Measurements from ENCODE around the gene ZBTB44. TPM values are rescaled to one million over a fixed set of nuclear protein-coding genes. Genes with fewer than 3 reads are reported as not detected.

The ZBTB44 gene
- total RNA-seq, 1 experiment from 2014 or later, result 32.5 TPM

GRCh38 chr11:130328420-130328819, 13.7 kb upstream of the ZBTB44 start:
- no peak overlapping the region for H3K4me3 ChIP-seq (replicated peaks in 1 of 2; ENCODE audit: low read depth in 1 of 2, low read length in 2 of 2)
- no peak for ATAC-seq
- no peaks in the 10 kb centered on the region for H3K27me3 ChIP-seq (ENCODE audit: insufficient read depth, low read length)
- H3K9ac ChIP-seq (ENCODE audit: low read length), result no peak overlapping the region
- ChIA-PET RAD21 (ENCODE audit: low non-redundant PET in 1 of 2, low total read pairs in 2 of 2, uncharacterized antibody in 2 of 2, unreplicated experiment in 2 of 2) (no interaction called here), POLR2A (no interaction called here), CTCF (no interaction called here)
- H3K9me2 ChIP-seq (ENCODE audit: insufficient read depth), result no peaks in the 10 kb centered on the region
- H3K4me2 ChIP-seq (ENCODE audit: low read length), result no peak overlapping the region
- no TSS peak for BruUV-seq (replicated peaks)
- H3K4me1 ChIP-seq (ENCODE audit: control insufficient read depth in 1 of 2, insufficient read depth in 2 of 2, low read length in 2 of 2), result no peaks in the 10 kb centered on the region
- no peaks in the 10 kb centered on the region for H4K20me1 ChIP-seq (ENCODE audit: insufficient read depth)
- TF ChIP-seq CTCF (IDR thresholded peaks at IDR 0.05 in 2 of 3, conservative IDR thresholded peaks at IDR 0.05 in 1 of 3; ENCODE audit: borderline replicate concordance in 1 of 3, insufficient read depth in 1 of 3, low read depth in 2 of 3, low read length in 2 of 3), result no peak
- TF ChIP-seq SRF (IDR thresholded peaks at IDR 0.05; ENCODE audit: low read depth), result no peak
- no peak for TF ChIP-seq EZH2phosphoT487 (IDR thresholded peaks at IDR 0.05; ENCODE audit: borderline replicate concordance)
- no peak for TF ChIP-seq SP1 (IDR thresholded peaks at IDR 0.05; ENCODE audit: low read depth)
- TF ChIP-seq TCF7L2 (IDR thresholded peaks at IDR 0.05; ENCODE audit: borderline replicate concordance, extremely low read depth, insufficient read depth, insufficient read length), result no peak
- no peak for TF ChIP-seq YY1 (IDR thresholded peaks at IDR 0.05; ENCODE audit: extremely low read depth, insufficient replicate concordance, low read depth, low read length)
- no peak for TF ChIP-seq EZH2 (IDR thresholded peaks at IDR 0.05)
- no peak for TF ChIP-seq MAX (IDR thresholded peaks at IDR 0.05)
- TF ChIP-seq CBX3 (IDR thresholded peaks at IDR 0.05; ENCODE audit: low read depth), result no peak
- no peak for TF ChIP-seq ELF1 (IDR thresholded peaks at IDR 0.05; ENCODE audit: borderline replicate concordance, low read depth)
- no peak for TF ChIP-seq ZFX (IDR thresholded peaks at IDR 0.05)
- no peak for TF ChIP-seq ATF3 (IDR thresholded peaks at IDR 0.05)
- no peak for TF ChIP-seq ZBTB33 (IDR thresholded peaks at IDR 0.05; ENCODE audit: extremely low read depth, insufficient replicate concordance, low read length)
- TF ChIP-seq POLR2AphosphoS5 (IDR thresholded peaks at IDR 0.05; ENCODE audit: low read depth, low read length), result no peak
- no peak for TF ChIP-seq SIN3A (IDR thresholded peaks at IDR 0.05; ENCODE audit: low read depth)
- no peak for TF ChIP-seq FOSL1 (IDR thresholded peaks at IDR 0.05; ENCODE audit: low read depth)
- TF ChIP-seq CEBPB (IDR thresholded peaks at IDR 0.05; ENCODE audit: low read depth), result no peak
- no peak for TF ChIP-seq EGR1 (IDR thresholded peaks at IDR 0.05; ENCODE audit: low read depth)
- no peak for TF ChIP-seq JUND (IDR thresholded peaks at IDR 0.05)
- TF ChIP-seq RAD21 (IDR thresholded peaks at IDR 0.05; ENCODE audit: low read depth), result no peak
- no peaks in the 10 kb centered on the region for H3K9me3 ChIP-seq (ENCODE audit: control insufficient read depth in 1 of 2, insufficient read depth in 1 of 2, low read depth in 1 of 2, low read length in 2 of 2)
- H3K79me2 ChIP-seq (ENCODE audit: insufficient read depth, low read length), result no peaks in the 10 kb centered on the region
- H3K27ac ChIP-seq (ENCODE audit: low read depth, low read length), result no peak overlapping the region
- intact Hi-C loops (cut with micrococcal nuclease), result no loop called here
- H3K36me3 ChIP-seq (ENCODE audit: control insufficient read depth in 1 of 2, insufficient read depth in 2 of 2, low read length in 2 of 2), result no peaks in the 10 kb centered on the region
- no peak for DNase-seq (ENCODE audit: low read depth, low spot score)
- no peak overlapping the region for H2AFZ ChIP-seq (ENCODE audit: low read depth, low read length, poor library complexity, severe bottlenecking)
